ENCODE data around the gene MPLKIP.
A peak's percentile ranks its signal among the peaks of the same experiment; 100 is the strongest.

- TF ChIP-seq CTCF (conservative IDR thresholded peaks at IDR 0.05; ENCODE audit: low read depth, low read length) = peak; percentile 79
- TF ChIP-seq EZH2 (IDR thresholded peaks at IDR 0.05; ENCODE audit: borderline replicate concordance, low read depth, low read length, poor library complexity, severe bottlenecking) = no peak
Measured at GRCh38 chr7:40134428-40135316, at the start of gene MPLKIP, which contains the start of gene SUGCT.

All from A673 (cell line).